Endothelial cell (in vitro differentiated cells): Measurements from ENCODE around the gene PHYKPL. TPM values are rescaled to one million over a fixed set of nuclear protein-coding genes. Genes with fewer than 3 reads are reported as not detected.
A peak's percentile ranks its signal among the peaks of the same experiment; 100 is the strongest.

ENCODE experiments used
- DNase-seq: peaks from one replicate; pipeline ENCODE4 v3.0.0; 2021; ENCODE audit warnings: low spot score
- H3K27ac Mint-ChIP-seq: one replicate; pipeline ENCODE4 v1.8.0; 2021; ENCODE audit warnings: mixed read lengths, inconsistent platforms; ENCODE audit not compliant: unreplicated experiment
- H3K27me3 Mint-ChIP-seq: one replicate; pipeline ENCODE4 v1.8.0; 2021; ENCODE audit warnings: mild to moderate bottlenecking, moderate library complexity, mixed read lengths, inconsistent platforms; ENCODE audit not compliant: unreplicated experiment
- H3K36me3 Mint-ChIP-seq: one replicate; pipeline ENCODE4 v1.8.0; 2021; ENCODE audit warnings: mild to moderate bottlenecking, low read depth, mixed read lengths, inconsistent platforms; ENCODE audit not compliant: unreplicated experiment
- H3K4me1 Mint-ChIP-seq: one replicate; pipeline ENCODE4 v1.8.0; 2021; ENCODE audit warnings: mild to moderate bottlenecking, mixed read lengths, inconsistent platforms; ENCODE audit not compliant: unreplicated experiment
- H3K4me3 Mint-ChIP-seq: one replicate; pipeline ENCODE4 v1.8.0; 2021; ENCODE audit warnings: mild to moderate bottlenecking, mixed read lengths, inconsistent platforms; ENCODE audit not compliant: unreplicated experiment
- H3K9me3 Mint-ChIP-seq: one replicate; pipeline ENCODE4 v1.8.0; 2021; ENCODE audit warnings: mixed read lengths, inconsistent platforms; ENCODE audit not compliant: unreplicated experiment
- total RNA-seq: library from RNA; stranded (reverse); fragmentation: NEBNext Ultra II Directional; extraction: Animal tissue kit (Norgen Biotek cat#: 25700); gene quantifications from one replicate; pipeline ENCODE4 v1.2.1, GENCODE V29; 2021; ENCODE audit not compliant: unreplicated experiment
- TF ChIP-seq, protein P1 (sequence below): fragments of 200-600 bp; sonication (generic); IDR thresholded peaks from one replicate; pipeline ENCODE4 v1.5.0; 2021; ENCODE audit warnings: antibody characterized with exemption; ENCODE audit not compliant: unreplicated experiment

Gene PHYKPL
- total RNA-seq, 1 donor from 2014 or later, result 53.1 TPM

DNA sequence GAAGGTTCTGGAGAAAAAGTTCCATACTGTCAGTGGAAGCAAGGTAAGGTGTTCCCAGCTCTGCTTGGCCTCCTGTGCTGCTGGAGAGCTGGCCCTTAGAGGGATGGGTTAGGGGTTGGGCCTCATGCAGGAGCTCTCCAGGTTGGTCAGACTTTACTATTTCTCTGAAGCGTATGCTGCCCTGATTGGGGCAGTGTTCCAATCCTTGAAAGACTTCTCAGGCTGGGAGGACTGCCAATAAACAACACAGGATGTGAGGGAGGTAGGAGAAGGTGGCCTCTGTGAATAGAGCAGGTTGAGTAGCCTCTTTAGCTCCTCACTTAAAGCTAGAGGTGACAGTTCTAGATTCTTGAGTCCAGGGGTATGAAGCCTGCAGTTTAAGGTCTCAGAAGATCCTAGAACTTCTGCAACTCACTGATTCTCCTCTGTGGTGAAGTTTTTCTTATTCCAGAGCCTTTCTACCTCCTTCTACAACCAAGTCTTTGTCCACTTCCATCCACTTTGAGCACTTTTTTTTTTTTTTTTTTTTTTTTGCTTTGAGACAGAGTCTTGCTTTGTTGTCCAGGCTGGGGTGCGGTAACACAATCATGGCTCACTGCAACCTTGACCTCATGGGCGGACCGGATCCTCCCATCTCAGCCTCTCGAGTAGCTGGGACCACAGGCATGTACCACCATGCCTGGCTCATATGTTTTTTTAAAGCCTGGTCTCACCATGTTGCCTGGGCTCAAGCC, 25.3 kb downstream of the PHYKPL start:
- TF ChIP-seq, protein P1, sequence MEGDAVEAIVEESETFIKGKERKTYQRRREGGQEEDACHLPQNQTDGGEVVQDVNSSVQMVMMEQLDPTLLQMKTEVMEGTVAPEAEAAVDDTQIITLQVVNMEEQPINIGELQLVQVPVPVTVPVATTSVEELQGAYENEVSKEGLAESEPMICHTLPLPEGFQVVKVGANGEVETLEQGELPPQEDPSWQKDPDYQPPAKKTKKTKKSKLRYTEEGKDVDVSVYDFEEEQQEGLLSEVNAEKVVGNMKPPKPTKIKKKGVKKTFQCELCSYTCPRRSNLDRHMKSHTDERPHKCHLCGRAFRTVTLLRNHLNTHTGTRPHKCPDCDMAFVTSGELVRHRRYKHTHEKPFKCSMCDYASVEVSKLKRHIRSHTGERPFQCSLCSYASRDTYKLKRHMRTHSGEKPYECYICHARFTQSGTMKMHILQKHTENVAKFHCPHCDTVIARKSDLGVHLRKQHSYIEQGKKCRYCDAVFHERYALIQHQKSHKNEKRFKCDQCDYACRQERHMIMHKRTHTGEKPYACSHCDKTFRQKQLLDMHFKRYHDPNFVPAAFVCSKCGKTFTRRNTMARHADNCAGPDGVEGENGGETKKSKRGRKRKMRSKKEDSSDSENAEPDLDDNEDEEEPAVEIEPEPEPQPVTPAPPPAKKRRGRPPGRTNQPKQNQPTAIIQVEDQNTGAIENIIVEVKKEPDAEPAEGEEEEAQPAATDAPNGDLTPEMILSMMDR, result no peak
- Mint-ChIP-seq H3K27ac (no peak overlapping the region), H3K4me1 (peaks cover 27% of the 10 kb centered on the region), H3K4me3 (no peak overlapping the region), H3K36me3 (peaks cover 49% of the 10 kb centered on the region), H3K9me3 (no peaks in the 10 kb centered on the region), H3K27me3 (peaks cover 12% of the 10 kb centered on the region)
- no peak for DNase-seq

DNA sequence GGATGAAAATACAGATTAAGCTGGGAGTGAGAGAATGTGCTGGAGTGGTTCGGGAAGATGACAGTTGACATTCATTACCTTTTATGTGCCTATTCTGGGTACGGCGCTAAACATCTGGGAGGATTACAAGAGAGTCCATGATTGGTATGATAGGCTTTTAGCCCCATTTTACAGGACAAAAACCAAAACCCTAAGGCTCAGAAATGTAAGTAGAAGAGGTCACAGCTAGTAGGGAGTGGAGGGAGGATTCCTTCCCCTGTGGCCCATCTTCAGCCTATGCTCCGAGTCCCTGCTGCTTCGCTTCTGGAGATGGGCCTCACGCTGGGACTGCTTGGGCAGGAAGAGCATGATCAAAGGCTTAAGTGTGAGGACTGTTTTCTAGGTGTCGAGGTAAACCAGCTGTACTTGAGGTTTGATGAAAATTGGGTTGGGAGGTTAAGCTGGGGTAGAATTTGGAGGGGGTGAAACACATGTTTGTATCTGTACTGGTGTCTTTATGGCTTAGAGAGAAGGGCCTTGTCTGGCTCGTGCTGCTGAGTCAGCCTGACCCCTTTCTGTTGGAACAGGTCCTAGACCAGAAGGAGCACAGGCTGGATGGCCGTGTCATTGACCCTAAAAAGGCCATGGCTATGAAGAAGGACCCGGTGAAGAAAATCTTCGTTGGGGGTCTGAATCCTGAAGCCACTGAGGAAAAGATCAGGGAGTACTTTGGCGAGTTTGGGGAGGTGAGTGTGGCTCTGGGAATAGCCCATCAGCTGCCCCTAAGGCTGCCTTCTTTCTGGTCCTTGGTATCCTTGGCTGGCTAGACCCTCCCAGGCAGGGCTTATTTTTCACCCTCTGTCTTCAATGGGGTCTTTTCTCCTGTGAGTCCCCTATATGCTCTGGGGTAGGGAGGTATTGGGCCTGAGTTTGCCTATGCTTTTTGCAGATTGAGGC, 26.2 kb downstream of the PHYKPL start:
- H3K27ac Mint-ChIP-seq, result peak overlapping the region; percentile 33
- peaks cover 49% of the 10 kb centered on the region for H3K36me3 Mint-ChIP-seq
- TF ChIP-seq, protein P1, result no peak
- peak overlapping the region; percentile 87 for H3K4me3 Mint-ChIP-seq
- no peak for DNase-seq
- peaks cover 32% of the 10 kb centered on the region for H3K4me1 Mint-ChIP-seq
- peaks cover 15% of the 10 kb centered on the region for H3K27me3 Mint-ChIP-seq
- no peaks in the 10 kb centered on the region for H3K9me3 Mint-ChIP-seq

DNA sequence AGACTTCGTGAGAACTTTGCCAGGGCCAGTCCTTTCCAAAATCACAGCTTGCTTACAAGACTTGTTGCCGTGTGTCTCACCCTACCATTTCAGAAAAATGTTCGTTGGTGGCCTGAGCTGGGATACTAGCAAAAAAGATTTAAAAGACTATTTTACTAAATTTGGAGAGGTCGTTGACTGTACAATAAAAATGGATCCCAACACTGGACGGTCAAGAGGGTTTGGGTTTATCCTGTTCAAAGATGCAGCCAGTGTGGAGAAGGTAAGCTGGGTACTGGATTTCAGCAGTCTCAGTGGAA, 26.9 kb downstream of the PHYKPL start:
- DNase-seq, result no peak
- Mint-ChIP-seq H3K27me3 (peaks cover 13% of the 10 kb centered on the region), H3K9me3 (no peaks in the 10 kb centered on the region), H3K4me3 (peak overlapping the region; percentile 87), H3K36me3 (peaks cover 42% of the 10 kb centered on the region), H3K27ac (peak overlapping the region; percentile 33), H3K4me1 (peaks cover 32% of the 10 kb centered on the region)
- TF ChIP-seq, protein P1, result no peak

DNA sequence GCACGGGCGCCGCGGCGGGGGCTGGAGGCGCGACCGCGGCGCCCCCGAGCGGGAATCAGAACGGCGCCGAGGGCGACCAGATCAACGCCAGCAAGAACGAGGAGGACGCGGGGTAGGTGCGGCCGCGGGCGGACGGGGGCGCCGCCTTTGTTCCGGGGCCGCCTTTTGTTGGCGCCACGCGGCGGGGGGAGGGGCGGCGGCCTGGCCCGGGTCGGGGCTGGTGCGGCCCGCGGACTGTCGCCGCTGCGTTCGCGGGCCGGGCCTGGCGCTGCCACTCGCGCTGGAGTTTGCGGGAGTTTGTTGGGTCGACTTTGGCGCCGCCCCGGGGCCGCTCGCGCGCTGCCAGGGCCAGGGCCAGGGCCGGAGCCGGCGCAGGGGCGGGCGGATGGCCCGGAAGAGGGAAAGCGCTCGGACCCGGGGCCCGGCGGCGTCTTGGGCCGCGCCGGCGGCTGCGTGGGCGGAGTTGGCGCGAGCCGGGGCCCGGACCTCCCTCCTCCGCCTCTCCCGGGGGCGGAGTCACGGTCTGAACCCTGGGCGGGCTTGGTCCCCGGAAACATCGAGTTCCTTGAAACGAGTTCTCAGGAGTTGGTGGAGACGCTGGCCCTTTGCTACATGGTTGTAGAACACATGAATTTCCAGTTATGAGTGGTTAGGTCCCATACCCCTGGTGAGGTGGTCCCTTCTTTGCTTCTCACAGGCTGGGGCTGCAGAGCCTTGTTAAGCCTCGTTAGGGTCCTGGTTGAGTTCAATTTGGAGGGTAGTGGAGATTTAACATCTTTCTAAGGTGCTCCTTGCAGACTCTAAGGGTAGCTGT, 27.5 kb downstream of the PHYKPL start:
- peak overlapping the region; percentile 87 for H3K4me3 Mint-ChIP-seq
- TF ChIP-seq, protein P1, result no peak
- peak; percentile 72 for DNase-seq
- peaks cover 13% of the 10 kb centered on the region for H3K27me3 Mint-ChIP-seq
- H3K9me3 Mint-ChIP-seq, result no peaks in the 10 kb centered on the region
- H3K36me3 Mint-ChIP-seq, result peaks cover 37% of the 10 kb centered on the region
- H3K27ac Mint-ChIP-seq, result no peak overlapping the region
- peaks cover 32% of the 10 kb centered on the region for H3K4me1 Mint-ChIP-seq
